NCI-H146 treated with DMSO at 0.1 percent for 48 hours (cell line): ENCODE results near the gene GPATCH1.
"Not testable (repeated sequence)": the region's sequence is repeated elsewhere in the genome, so short reads cannot be mapped to it uniquely, and the experiment has no call there.

Source experiments
- DNase-seq: peaks from one replicate; lab custom pipeline; 2025; ENCODE audit not compliant: unreplicated experiment; lab: John Stamatoyannopoulos, UW

The GPATCH1 gene

GRCh38 chr19:33154313-33154712, 73.3 kb downstream of the GPATCH1 start:
- not testable (repeated sequence) for DNase-seq

GRCh38 chr19:33156334-33156733, 75.4 kb downstream of the GPATCH1 start:
- DNase-seq, result no peak

GRCh38 chr19:33157906-33158305, 76.9 kb downstream of the GPATCH1 start:
- no peak for DNase-seq

GRCh38 chr19:33158365-33158764, 77.4 kb downstream of the GPATCH1 start:
- no peak for DNase-seq

DNA sequence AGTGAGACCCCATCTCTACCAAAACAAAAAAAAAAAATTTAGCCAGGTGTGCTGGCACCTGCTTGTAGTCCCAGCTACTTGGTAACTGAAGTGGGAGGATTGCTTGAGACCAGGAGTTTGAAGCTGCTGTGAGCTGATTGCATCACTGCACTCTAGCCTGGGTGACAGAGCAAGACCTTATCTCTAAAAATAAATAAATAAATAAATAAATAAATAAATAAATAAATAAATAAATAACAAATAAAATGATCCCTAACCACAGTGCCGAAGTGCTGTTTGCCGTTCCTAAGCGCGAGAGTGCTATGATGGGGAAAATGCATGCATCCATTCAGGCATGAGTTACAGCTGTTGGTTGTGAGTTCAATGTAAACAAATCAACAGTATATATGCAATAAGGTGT, 78.2 kb downstream of the GPATCH1 start:
- DNase-seq, result no peak

DNA sequence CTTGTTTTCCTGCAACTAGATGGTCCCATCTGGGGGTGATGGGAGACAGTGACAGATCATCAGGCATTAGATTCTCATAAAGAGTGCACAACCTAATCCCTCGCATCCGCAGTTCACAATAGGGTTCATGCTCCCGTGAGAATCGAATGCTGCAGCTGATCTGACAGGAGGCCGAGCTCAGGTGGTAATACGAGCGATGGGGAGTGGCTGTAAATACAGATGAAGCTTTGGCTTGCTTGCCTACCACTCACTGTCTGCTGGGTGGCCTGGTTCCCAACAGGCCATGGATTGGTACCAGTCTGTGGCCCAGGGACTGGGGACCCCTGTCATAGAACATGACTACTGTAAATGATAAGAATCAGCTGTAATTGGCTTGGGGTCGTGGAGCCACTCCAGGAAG, 78.9 kb downstream of the GPATCH1 start:
- DNase-seq, result no peak

- DNase-seq, result no peak
Measured at GRCh38 chr19:33161201-33161600, 80.2 kb downstream of the GPATCH1 start.

- DNase-seq, result no peak
Measured at GRCh38 chr19:33163481-33163880, 82.5 kb downstream of the GPATCH1 start.

- not testable (repeated sequence) for DNase-seq
Measured at GRCh38 chr19:33166037-33166436, 85.1 kb downstream of the GPATCH1 start.

DNA sequence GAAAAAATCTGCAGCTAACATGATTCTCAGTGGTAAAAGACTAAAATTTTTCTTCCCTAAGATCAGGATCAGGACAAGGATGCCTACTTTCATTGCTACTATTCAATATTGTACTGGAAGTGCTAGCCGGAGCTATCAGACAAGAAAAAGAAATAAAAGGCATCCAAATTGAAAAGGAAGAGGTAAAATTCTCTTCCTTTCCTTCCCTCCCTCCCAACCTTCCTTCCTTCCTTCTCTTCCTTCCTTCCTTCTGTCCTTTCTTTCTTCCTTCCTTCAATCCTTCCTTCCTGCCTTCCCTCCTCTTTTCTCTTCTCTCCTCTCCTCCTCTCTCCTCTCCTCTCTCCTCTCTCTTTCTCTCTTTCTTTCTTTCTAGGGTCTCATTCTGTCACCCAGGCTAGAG, 86.5 kb downstream of the GPATCH1 start:
- DNase-seq, result no peak

- no peak for DNase-seq
Measured at GRCh38 chr19:33168528-33168927, 87.5 kb downstream of the GPATCH1 start.

DNA sequence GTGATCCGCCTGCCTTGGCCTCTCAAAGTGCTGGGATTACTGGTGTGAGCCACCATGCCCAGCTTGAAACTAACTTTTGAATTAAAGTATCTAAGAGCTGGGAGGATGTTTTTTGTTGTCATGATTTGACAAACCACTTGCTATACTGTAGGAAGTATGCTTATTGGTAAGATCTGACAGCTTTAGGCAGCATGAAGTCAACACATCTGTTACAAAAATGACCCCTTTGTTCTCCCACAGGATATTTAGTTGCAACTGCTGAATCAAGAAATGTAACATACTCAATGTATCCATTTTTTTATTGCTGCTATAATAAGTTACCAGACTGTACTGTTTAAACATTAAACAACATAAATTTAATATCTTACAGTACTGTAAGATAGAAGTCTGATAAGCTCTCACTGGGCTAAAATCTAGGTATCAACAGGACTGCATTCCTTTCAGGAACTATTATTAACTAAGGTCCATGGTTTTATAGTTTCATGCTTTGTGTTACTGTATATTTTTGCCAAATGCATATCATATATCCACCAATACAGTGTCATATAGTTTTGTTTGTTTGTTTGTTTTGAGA, 90.3 kb downstream of the GPATCH1 start:
- no peak for DNase-seq

GRCh38 chr19:33171916-33172359, 91.0 kb downstream of the GPATCH1 start:
- DNase-seq, result no peak

GRCh38 chr19:33174186-33174585, 93.2 kb downstream of the GPATCH1 start:
- DNase-seq, result no peak

GRCh38 chr19:33175156-33175782, 94.3 kb downstream of the GPATCH1 start:
- DNase-seq, result no peak

GRCh38 chr19:33175886-33176669, 95.1 kb downstream of the GPATCH1 start:
- DNase-seq, result peak; percentile 35

DNA sequence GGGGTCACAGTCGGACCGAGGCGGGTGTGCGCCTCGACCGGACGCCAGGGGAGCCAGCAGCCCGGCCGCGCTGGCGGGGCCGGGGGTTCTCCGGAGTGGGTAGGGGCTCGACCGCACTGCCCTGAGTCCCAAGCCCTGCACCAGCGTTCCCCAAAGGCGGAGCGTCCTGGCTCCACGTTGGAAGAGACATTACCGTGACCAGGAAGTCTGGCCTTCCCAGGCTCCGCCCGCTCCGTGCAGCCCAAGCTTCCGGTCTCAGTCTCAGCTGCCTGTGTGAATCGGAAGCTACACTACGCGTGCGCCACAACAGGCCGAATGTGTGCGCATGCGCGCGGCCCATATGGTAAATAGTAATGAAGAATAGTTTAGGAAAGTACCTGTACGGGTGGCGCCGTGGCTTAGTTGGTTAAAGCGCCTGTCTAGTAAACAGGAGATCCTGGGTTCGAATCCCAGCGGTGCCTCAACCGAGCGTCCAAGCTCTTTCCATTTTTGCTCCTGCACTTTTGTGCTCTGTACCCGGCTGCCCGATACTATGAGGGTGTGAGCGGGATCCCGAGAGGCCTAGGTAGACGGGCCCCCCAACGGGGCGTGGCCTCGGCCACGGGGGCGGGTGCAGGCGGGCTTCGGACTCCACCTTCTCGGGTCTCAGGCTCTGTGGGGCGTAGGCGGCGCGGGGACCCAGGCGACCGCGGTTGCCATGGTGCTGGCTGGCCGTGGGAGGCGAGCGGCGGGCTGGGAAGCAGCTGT, 95.9 kb downstream of the GPATCH1 start:
- DNase-seq, result peak; percentile 100

DNA sequence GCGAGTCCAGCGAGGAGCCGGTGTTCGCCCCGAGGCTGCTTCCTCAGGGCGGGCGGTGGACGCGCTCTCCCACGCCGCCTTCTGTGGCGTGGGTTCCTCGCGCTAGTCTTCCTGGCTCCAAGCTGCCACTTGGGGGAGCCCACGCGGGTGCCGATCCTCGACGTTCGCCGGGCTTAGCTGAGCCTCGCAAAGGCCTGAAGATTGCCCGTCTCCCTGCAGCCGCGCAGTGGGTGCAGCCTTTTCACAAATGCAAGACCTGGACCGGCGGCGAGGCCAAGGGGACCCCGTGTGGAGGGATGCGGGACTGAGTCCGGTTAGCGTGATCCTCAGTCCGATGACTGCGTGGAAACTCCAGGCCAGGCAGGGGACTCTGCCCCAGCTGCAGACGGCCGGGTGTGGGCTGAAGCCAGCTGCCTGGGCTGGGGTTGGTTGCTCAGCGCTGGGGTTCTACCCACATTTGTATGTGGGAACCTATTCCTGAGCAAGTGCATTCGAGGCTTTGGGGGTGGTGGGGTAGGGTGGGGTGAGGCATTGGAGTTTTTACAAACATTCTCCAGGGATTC, 96.5 kb downstream of the GPATCH1 start:
- peak; percentile 79 for DNase-seq
